GM12865 (cell line): ENCODE measurements around the gene CRYBB1.
"Not testable (repeated sequence)": the region's sequence is repeated elsewhere in the genome, so short reads cannot be mapped to it uniquely, and the experiment has no call there.

ENCODE experiments used
- DNase-seq: peaks from one replicate; pipeline ENCODE4 v3.0.0; 2010; ENCODE audit warnings: low read depth
- H3K4me3 ChIP-seq: 2 replicates; pipeline ENCODE4 v1.5.1; 2011; ENCODE audit warnings: mild to moderate bottlenecking, low read depth, low read length, control low read depth
- CTCF ChIP-seq: IDR thresholded peaks from 2 replicates; pipeline ENCODE4 v1.5.1; 2011; ENCODE audit warnings: low read length, control low read depth, low read depth, inconsistent platforms; ENCODE audit not compliant: insufficient read depth; ENCODE audit errors: missing control alignments

Gene CRYBB1

GRCh38 chr22:26615149-26615548, 2.7 kb downstream of the CRYBB1 start:
- peak; percentile 83 for DNase-seq
- no peak overlapping the region for H3K4me3 ChIP-seq
- TF ChIP-seq CTCF: no peak

- DNase-seq: no peak
- H3K4me3 ChIP-seq: no peak overlapping the region
- TF ChIP-seq CTCF: no peak
These were observed 3.5 kb downstream of the CRYBB1 start for GRCh38 chr22:26614322-26614721.

DNA sequence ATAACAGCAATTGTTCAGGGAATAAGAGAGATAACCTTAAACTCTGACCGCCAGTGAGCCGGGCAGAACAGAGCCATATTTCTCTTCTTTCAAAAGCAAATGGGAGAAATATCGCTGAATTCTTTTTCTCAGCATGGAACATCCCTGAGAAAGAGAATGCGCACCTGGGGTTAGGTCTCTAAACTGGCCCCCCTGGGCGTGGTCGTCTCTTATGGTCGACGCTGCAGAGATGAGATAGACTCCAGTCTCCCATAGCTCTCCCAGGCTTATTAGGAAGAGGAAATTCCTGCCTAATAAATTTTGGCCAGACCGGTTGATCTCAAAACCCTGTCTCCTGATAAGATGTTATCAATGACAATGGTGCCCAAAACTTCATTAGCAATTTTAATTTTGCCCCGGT, 4.1 kb downstream of the CRYBB1 start:
- not testable (repeated sequence) for H3K4me3 ChIP-seq

GRCh38 chr22:26612652-26613051, 5.2 kb downstream of the CRYBB1 start:
- TF ChIP-seq CTCF: no peak
- DNase-seq: no peak
- H3K4me3 ChIP-seq: no peak overlapping the region

More for the DNA sequence above, 4.1 kb downstream of the CRYBB1 start:
- DNase-seq: not testable (repeated sequence)

DNA sequence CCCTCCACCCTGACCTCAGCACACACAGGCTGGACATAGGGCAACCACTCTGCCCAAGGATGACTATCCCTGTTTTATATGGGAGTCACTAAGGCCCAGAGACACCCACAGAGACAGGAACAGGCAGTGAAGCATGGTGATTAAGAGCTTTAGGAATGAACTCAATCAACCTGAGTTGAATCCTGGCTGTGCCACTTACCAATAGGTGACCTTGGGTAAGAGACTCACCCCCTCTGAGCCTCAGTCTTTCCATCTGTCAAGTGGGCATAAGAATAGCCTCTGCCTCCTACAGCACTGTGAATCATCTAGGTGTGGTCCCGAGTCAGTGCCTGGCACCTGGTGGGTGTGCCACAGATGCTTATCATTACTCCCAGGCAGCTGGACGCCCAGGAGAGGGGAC, 6.8 kb downstream of the CRYBB1 start:
- no peak overlapping the region for H3K4me3 ChIP-seq
- peak; percentile 35 for DNase-seq
- no peak for TF ChIP-seq CTCF

DNA sequence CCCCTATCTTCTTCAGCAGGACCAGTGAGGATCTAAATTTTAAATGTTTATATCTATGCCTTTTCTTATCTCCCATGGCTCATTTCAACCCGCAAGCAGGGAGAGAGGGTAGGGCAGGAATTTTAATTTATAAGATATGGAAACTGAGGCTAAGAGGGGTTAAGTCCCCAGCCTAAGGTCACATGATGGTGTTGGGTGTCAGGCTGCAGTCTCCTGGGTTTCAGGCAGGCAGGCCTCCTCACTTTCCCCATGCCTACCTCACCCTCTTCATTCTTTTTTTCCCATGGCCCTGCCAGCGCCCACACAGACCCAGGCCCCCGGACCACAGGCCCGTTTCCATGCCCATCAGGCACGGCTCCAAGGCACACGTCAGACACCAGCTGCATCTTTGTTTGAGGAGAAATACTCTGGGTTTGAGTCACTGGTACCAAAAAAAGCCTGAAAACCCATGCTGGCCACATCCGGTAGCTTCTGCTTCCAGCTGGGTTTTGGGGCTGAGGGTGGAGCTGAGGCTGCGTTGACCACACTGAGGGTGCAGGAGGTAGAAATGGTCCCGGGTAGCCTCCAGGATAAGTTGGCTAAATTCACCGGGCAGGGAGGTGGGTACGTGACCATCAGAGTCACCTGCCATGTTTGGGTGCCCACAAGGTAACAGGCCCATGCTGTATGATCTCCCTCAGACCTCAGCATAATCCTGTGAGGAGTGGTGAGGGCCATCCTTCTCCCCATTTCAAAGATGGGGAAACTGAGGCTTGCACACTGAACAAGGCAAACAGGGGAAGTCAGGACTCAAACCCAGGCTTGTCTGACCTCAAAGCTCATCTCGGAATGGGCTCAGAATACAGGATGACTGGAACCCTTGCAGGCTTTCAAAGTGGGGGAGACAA, 7.5 kb downstream of the CRYBB1 start:
- peak; percentile 95 for DNase-seq
- peak overlapping the region; percentile 21 for H3K4me3 ChIP-seq
- TF ChIP-seq CTCF: no peak

DNA sequence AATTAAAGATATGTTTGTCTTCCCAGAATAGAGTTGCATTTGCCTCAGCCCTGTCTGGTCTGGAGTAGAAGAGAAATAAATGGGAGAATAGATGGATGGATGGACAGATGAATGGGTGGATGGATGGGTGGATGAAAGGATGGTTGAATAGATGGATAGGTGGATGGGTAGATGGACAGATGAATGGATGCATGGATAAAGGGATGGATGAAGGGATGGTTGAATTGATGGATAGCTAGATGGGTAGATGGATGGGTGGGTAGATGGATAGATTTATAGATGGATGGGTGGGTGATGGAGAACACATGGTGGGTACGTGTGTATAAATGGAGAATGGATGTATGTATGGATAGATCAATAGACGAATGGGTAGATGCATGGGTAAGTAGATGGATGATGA, 8.5 kb downstream of the CRYBB1 start:
- DNase-seq: no peak
- H3K4me3 ChIP-seq: no peak overlapping the region
- TF ChIP-seq CTCF: no peak
